Stromal cell of bone marrow (primary cell): Measurements from ENCODE around the gene PLAC9.
"Not testable (repeated sequence)": the region's sequence is repeated elsewhere in the genome, so short reads cannot be mapped to it uniquely, and the experiment has no call there.

Experiments used
- DNase-seq: peaks from one replicate; pipeline ENCODE4 v3.0.0-alpha.2; 2012; ENCODE audit warnings: low read depth

The PLAC9 gene

GRCh38 chr10:80139265-80139664 lies 6.7 kb downstream of the PLAC9 start:
- DNase-seq, result no peak

GRCh38 chr10:80140251-80140650 lies 7.7 kb downstream of the PLAC9 start:
- no peak for DNase-seq

GRCh38 chr10:80141696-80142460 lies 9.3 kb downstream of the PLAC9 start:
- no peak for DNase-seq

GRCh38 chr10:80144067-80144695 lies 11.7 kb downstream of the PLAC9 start:
- DNase-seq, result no peak

- no peak for DNase-seq
These were observed 12.2 kb downstream of the PLAC9 start for GRCh38 chr10:80144696-80145131.

- not testable (repeated sequence) for DNase-seq
These were observed 13.1 kb downstream of the PLAC9 start for GRCh38 chr10:80145406-80146308.

- no peak for DNase-seq
These were observed 14.4 kb downstream of the PLAC9 start for GRCh38 chr10:80146918-80147317.

- no peak for DNase-seq
These were observed 15.8 kb downstream of the PLAC9 start for GRCh38 chr10:80148166-80148805.

GRCh38 chr10:80149123-80149522 lies 16.6 kb downstream of the PLAC9 start:
- no peak for DNase-seq

GRCh38 chr10:80150172-80150571 lies 17.6 kb downstream of the PLAC9 start:
- DNase-seq, result no peak

GRCh38 chr10:80152820-80153219 lies 20.3 kb downstream of the PLAC9 start:
- no peak for DNase-seq

GRCh38 chr10:80153460-80153859 lies 20.9 kb downstream of the PLAC9 start:
- DNase-seq, result no peak

- DNase-seq, result no peak
These were observed 22.1 kb downstream of the PLAC9 start for GRCh38 chr10:80154626-80154977.

GRCh38 chr10:80154978-80155695 lies 22.6 kb downstream of the PLAC9 start:
- peak; percentile 95 for DNase-seq

- no peak for DNase-seq
These were observed 23.2 kb downstream of the PLAC9 start for GRCh38 chr10:80155696-80156215.

- no peak for DNase-seq
These were observed 23.7 kb downstream of the PLAC9 start for GRCh38 chr10:80156216-80156615.

GRCh38 chr10:80157561-80157960 lies 25.0 kb downstream of the PLAC9 start:
- DNase-seq, result no peak

- DNase-seq, result no peak
These were observed 25.6 kb downstream of the PLAC9 start for GRCh38 chr10:80158126-80158525.

- DNase-seq, result peak; percentile 98
These were observed 26.1 kb downstream of the PLAC9 start for GRCh38 chr10:80158598-80159127.

- DNase-seq, result no peak
These were observed 26.8 kb downstream of the PLAC9 start for GRCh38 chr10:80159166-80159873.
